ENCODE results near the gene NSMCE4A.

NSMCE4A gene

DNA sequence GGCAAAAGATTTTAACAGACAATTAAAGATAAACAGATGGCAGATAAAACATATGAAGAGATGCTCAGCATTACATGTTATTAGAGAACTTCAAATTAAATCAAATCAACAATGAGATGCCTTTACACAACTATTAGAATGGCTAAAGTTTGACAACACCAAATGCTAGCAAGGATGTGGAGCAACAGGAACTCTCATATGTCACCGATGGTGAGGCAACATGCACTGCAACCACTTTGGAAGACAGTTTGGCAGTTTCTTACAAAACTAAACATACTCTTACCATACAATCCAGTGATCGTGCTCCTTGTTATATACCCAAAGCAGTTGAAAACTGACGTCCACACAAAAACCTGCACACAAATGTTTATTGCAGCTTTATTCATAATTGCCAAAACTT is 33.5 kb downstream of the NSMCE4A start:
- TF ChIP-seq, protein P1, sequence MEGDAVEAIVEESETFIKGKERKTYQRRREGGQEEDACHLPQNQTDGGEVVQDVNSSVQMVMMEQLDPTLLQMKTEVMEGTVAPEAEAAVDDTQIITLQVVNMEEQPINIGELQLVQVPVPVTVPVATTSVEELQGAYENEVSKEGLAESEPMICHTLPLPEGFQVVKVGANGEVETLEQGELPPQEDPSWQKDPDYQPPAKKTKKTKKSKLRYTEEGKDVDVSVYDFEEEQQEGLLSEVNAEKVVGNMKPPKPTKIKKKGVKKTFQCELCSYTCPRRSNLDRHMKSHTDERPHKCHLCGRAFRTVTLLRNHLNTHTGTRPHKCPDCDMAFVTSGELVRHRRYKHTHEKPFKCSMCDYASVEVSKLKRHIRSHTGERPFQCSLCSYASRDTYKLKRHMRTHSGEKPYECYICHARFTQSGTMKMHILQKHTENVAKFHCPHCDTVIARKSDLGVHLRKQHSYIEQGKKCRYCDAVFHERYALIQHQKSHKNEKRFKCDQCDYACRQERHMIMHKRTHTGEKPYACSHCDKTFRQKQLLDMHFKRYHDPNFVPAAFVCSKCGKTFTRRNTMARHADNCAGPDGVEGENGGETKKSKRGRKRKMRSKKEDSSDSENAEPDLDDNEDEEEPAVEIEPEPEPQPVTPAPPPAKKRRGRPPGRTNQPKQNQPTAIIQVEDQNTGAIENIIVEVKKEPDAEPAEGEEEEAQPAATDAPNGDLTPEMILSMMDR (IDR thresholded peaks at IDR 0.05): no peak

DNA sequence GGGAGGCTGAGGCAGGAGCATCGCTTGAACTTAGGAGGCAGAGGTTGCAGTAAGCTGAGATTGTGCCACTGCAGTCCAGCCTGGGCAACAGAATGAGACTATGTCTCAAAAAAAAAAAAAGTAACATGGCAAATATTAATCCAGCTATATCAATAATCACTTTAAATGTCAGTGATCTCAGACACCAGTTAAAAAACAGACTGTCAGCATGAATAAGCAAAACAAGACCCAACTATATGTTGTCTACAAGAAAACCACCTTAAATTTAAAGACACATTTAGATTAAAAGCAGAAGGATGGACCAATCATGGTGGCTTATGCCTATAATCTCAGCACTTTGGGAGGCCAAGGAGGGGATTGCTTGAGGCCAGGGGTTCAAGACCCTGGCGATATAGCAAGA is 38.7 kb downstream of the NSMCE4A start:
- TF ChIP-seq, protein P1 (IDR thresholded peaks at IDR 0.05): no peak

DNA sequence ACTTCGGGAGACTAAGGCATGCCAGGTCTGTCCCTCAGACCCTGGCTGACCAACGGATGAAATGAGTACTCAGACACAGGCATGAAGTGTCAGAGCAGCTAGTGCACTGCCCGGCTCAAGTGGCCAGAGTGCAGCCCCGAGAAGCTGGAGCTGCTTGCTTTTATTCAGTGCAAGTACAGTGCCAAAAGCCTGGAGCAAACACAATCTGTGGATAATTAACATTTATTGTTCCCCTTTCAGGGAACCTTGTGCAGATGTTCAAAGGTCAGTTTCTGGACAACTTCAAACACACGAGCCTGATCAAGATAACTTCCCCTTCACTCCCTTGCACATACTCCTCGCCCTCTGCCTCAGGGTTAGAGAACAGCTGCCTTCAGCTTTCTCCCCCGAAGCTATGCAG is 39.3 kb downstream of the NSMCE4A start:
- TF ChIP-seq, protein P1 (IDR thresholded peaks at IDR 0.05): no peak

DNA sequence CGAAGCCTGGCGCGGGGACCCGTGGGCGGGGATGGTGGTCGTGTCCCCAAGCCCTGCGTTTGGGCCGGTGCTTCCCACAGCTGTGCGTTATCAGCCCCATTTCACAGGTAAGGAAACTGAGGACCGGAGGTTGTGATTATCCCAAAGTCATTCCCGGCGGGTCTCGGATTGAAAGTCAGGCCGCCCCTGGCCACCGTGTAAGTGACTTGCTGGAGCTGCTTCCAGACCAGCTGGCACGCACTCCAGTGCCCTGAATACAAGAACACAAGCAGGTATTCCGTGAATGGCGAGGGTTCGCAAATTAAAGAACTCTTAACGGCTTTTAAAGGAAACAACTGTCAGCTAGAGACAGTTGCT is 46.5 kb downstream of the NSMCE4A start:
- TF ChIP-seq, protein P1 (IDR thresholded peaks at IDR 0.05): no peak

DNA sequence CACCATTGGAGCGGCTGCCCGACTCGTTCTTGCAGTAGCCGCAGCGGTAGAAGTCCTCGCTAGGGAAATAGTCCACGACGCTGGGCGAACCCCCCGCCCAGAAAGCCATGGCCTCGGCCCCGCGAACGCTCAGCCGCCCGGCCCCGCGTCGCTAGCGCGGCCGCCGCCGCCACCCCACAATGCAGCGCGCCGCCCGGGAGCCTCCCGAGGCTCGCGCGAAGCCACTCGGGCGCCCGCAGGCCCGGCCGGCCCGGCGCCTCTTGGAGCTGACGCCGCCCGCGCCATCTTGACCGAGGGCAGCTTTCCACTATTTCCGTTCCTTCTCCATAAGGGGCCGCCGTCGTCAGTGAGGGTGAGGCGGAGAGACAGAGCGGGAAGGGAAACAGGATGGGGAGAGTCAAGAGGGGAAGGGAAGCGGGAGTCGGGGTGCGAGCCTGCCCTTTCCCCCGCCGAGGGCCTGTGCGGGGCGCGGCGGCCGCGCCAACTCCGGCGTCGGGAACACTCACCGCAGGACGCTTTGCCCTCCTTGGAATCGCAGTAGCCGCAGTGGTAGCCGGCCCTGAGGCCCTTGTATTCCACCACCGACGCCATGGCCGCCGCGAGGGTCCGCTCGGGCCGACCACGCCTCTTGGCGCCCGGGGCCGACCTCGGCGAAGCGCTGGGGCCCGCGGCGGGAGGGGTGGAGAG is 47.0 kb downstream of the NSMCE4A start, which contains the start of gene ATE1:
ATE1 (minus strand) TSS at position 191 of the 687 bp plus-strand sequence; CDS start at position 109, 82 bp downstream.
- TF ChIP-seq, protein P1 (IDR thresholded peaks at IDR 0.05): no peak

DNA sequence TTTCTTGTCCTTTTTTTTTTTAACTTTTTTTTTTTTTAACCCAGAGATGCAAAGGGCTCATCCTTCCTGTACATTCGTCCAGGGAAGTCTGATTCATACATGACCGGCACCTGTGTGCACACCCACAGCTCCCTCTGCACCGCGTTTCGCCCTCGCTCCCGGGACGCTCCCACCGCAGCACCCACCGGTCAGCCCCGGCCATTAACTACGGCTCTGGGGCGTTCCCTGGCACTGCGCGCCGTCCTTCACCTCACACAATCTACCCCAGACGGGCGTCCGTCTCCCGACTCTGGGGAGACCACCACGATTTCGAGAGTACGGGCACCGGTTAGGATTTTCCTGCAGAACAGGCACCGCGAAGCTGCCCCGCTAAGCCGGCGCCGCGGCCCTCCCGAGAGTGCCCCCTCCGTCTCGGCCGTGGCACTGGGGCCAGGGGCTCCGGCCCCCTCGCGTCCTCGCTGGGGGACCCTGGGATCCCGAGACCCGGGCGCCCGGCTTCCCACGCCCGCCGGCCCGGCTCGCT is 47.6 kb downstream of the NSMCE4A start:
- TF ChIP-seq, protein P1 (IDR thresholded peaks at IDR 0.05): no peak

DNA sequence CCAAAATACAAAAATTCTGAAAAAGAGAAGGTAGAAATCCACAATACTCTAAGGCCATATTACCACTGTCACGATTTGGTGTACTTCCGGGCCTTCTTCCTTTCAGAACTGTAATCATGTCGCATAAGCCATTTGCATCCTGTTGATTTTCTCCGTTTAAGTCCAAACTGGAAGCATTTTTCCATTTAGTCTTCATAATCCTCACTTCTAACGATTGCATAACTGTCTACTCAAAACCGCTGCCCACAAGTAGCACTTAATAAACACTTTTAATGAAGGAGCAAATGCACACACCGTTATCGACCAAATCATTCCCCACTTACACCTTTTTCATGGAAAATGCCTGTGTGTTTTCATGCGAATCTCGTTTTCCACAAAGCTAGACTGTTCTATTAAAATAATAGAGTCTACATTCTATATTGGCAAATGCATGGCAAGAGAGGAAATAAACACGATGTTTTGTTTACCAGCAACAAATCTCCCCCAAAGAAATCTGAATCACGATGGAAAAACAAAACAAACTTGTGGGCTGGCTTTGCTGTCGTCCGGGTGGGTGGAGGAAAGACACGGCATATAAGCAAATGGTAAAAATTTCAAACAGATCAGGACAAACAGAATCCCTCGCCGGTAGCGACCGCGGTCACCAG is 48.2 kb downstream of the NSMCE4A start:
- TF ChIP-seq, protein P1 (IDR thresholded peaks at IDR 0.05): no peak

All from LNCAP (cell line).